C4-2B (cell line): ENCODE results near the gene SPTBN2.

ENCODE experiments used
- H3K27ac ChIP-seq: fragments of 450-650 bp; 2 replicates; pipeline ENCODE4 v1.5.1; 2017
- CTCF ChIP-seq: fragments of 450-650 bp; conservative IDR thresholded peaks from 2 replicates; pipeline ENCODE4 v1.5.1; 2017; ENCODE audit warnings: mild to moderate bottlenecking
- ZFX ChIP-seq: fragments of 450-650 bp; IDR thresholded peaks from 2 replicates; pipeline ENCODE4 v1.6.1; 2017

The SPTBN2 gene

GRCh38 chr11:66700742-66701141 lies 28.3 kb downstream of the SPTBN2 start:
- no peak for TF ChIP-seq ZFX
- TF ChIP-seq CTCF = no peak
- no peak overlapping the region for H3K27ac ChIP-seq

GRCh38 chr11:66700337-66700736 lies 28.7 kb downstream of the SPTBN2 start:
- TF ChIP-seq ZFX (no peak), CTCF (no peak)
- no peak overlapping the region for H3K27ac ChIP-seq

- TF ChIP-seq CTCF = no peak
- H3K27ac ChIP-seq = no peak overlapping the region
These were observed 30.5 kb downstream of the SPTBN2 start for GRCh38 chr11:66698491-66698890.

- TF ChIP-seq ZFX (no peak), CTCF (no peak)
- no peak overlapping the region for H3K27ac ChIP-seq
These were observed 31.0 kb downstream of the SPTBN2 start for GRCh38 chr11:66697988-66698387.

GRCh38 chr11:66696146-66696545 lies 32.9 kb downstream of the SPTBN2 start:
- H3K27ac ChIP-seq = no peak overlapping the region
- TF ChIP-seq CTCF (no peak), ZFX (no peak)

GRCh38 chr11:66694732-66695207 lies 34.2 kb downstream of the SPTBN2 start:
- peak overlapping the region; percentile 12 for H3K27ac ChIP-seq
- TF ChIP-seq CTCF = peak; percentile 100
- no peak for TF ChIP-seq ZFX

- TF ChIP-seq ZFX = no peak
- no peak for TF ChIP-seq CTCF
- H3K27ac ChIP-seq = no peak overlapping the region
These were observed 35.0 kb downstream of the SPTBN2 start for GRCh38 chr11:66694056-66694410.
